AG04450 (cell line): ENCODE measurements around the gene FAM153A. TPM values are rescaled to one million over a fixed set of nuclear protein-coding genes. Genes with fewer than 3 reads are reported as not detected.
"Not testable (repeated sequence)": the region's sequence is repeated elsewhere in the genome, so short reads cannot be mapped to it uniquely, and the experiment has no call there.

Source experiments
- CTCF ChIA-PET: fragments of 300-600, 350-600 bp; formaldehyde crosslinking; extraction: SDS; loops from one replicate; lab custom pipeline; 2022; ENCODE audit warnings: antibody characterized with exemption, inconsistent platforms; lab: Charles Lee
- POLR2A ChIA-PET: fragments of 350-600 bp; formaldehyde crosslinking; extraction: SDS; loops from one replicate; lab custom pipeline; 2021; ENCODE audit warnings: antibody characterized with exemption, inconsistent platforms; lab: Yijun Ruan, JAX
- DNase-seq: peaks from one replicate; pipeline ENCODE4 v3.0.0-alpha.2; 2011; ENCODE audit warnings: low read depth, low spot score
- H3K27ac ChIP-seq: one replicate; pipeline ENCODE4 v1.5.1; 2012; ENCODE audit warnings: low read depth, low read length, control low read depth
- H3K27me3 ChIP-seq: one replicate; pipeline ENCODE4 v1.6.0; 2012; ENCODE audit warnings: low read length; ENCODE audit not compliant: control insufficient read depth, insufficient read depth
- H3K4me3 ChIP-seq: 2 replicates; pipeline ENCODE4 v1.5.1; 2011; ENCODE audit warnings: mild to moderate bottlenecking, low read depth, low read length, control low read depth
- H3K9me3 ChIP-seq: 2 replicates; pipeline ENCODE4 v1.5.1; 2012; ENCODE audit warnings: low read length; ENCODE audit not compliant: control insufficient read depth, insufficient read depth
- polyA plus RNA-seq: library from polyadenylated mRNA; depleted of rRNA; stranded (reverse); fragments of >200 nt; gene quantifications from 2 replicates; pipeline ENCODE4 v1.2.3, GENCODE V29; 2011

FAM153A gene
- polyA plus RNA-seq, 1 experiment, result not detected

DNA sequence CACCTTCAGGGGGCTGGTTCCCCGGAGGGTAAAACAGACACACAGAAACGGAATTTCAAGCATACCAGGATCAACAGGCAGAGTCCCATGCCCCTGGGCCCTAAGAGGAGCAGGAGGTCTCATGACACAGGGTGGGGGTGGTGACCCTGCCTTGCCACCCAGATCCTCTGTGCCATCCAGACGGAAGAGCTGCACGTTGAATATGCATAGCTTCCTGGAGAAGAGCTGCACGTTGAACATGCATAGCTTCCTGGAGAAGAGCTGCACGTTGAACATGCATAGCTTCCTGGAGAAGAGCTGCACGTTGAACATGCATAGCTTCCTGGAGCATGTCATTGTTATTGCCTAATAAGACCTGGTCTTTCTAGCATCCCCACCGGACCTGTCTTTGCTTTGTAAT lies 59.9 kb downstream of the FAM153A start:
- DNase-seq, H3K4me3 ChIP-seq, H3K27ac ChIP-seq, POLR2A ChIA-PET, CTCF ChIA-PET, H3K9me3 ChIP-seq, H3K27me3 ChIP-seq: not testable (repeated sequence)

- H3K27ac ChIP-seq, H3K9me3 ChIP-seq, H3K27me3 ChIP-seq, DNase-seq, H3K4me3 ChIP-seq, POLR2A ChIA-PET, CTCF ChIA-PET: not testable (repeated sequence)
These were observed 62.7 kb downstream of the FAM153A start for GRCh38 chr5:177719989-177720388.

GRCh38 chr5:177715423-177715822 lies 67.3 kb downstream of the FAM153A start:
- CTCF ChIA-PET, H3K27me3 ChIP-seq, H3K27ac ChIP-seq, H3K4me3 ChIP-seq, H3K9me3 ChIP-seq, POLR2A ChIA-PET, DNase-seq: not testable (repeated sequence)

DNA sequence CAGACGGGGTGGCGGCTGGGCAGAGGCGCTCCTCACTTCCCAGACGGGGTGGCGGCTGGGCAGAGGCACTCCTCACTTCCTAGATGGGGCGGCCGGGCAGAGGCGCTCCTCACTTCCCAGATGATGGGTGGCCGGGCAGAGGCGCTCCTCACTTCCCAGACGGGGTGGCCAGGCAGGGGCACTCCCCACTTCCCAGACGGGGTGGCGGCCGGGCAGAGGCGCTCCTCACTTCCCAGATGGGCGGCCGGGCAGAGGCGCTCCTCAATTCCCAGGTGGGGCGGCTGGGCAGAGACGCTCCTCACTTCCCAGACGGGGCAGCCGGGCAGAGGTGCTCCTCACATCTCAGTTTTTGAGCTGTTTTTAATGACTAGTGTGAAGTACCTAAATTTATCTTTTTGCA lies 86.6 kb downstream of the FAM153A start:
- POLR2A ChIA-PET, CTCF ChIA-PET, H3K9me3 ChIP-seq, H3K27me3 ChIP-seq, H3K27ac ChIP-seq, DNase-seq, H3K4me3 ChIP-seq: not testable (repeated sequence)

GRCh38 chr5:177695356-177695930 lies 87.3 kb downstream of the FAM153A start:
- H3K9me3 ChIP-seq, H3K27me3 ChIP-seq, DNase-seq, POLR2A ChIA-PET, CTCF ChIA-PET, H3K27ac ChIP-seq, H3K4me3 ChIP-seq: not testable (repeated sequence)

- CTCF ChIA-PET, H3K27ac ChIP-seq, H3K9me3 ChIP-seq, POLR2A ChIA-PET, DNase-seq, H3K27me3 ChIP-seq, H3K4me3 ChIP-seq: not testable (repeated sequence)
These were observed 88.2 kb downstream of the FAM153A start for GRCh38 chr5:177694518-177694835.

- H3K27ac ChIP-seq, H3K27me3 ChIP-seq, CTCF ChIA-PET, DNase-seq, H3K9me3 ChIP-seq, POLR2A ChIA-PET, H3K4me3 ChIP-seq: not testable (repeated sequence)
These were observed 88.8 kb downstream of the FAM153A start for GRCh38 chr5:177693671-177694517.

- POLR2A ChIA-PET, H3K27ac ChIP-seq, H3K27me3 ChIP-seq, DNase-seq, CTCF ChIA-PET, H3K4me3 ChIP-seq, H3K9me3 ChIP-seq: not testable (repeated sequence)
These were observed 89.7 kb downstream of the FAM153A start for GRCh38 chr5:177692969-177693368.

DNA sequence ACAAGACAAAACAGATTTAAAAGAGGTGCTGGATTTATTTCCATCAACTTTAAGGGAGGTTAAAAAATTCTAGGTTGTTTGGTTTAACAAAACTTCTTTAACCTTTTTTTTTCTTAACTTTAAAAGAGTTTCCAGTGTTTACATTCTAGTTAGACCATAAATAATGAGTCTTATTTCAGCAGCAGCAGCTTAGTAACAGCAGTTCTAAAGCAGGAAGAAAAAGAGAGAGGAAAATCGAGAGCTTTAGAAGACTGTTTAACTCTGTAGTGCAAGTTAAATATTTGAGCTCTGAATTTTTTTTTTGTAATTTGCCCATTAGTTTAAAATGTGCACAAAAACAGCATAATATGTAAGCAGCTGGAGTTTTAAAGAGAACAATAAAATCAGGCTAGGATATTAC lies 90.2 kb downstream of the FAM153A start:
- not testable (repeated sequence) for H3K27ac ChIP-seq, DNase-seq

DNA sequence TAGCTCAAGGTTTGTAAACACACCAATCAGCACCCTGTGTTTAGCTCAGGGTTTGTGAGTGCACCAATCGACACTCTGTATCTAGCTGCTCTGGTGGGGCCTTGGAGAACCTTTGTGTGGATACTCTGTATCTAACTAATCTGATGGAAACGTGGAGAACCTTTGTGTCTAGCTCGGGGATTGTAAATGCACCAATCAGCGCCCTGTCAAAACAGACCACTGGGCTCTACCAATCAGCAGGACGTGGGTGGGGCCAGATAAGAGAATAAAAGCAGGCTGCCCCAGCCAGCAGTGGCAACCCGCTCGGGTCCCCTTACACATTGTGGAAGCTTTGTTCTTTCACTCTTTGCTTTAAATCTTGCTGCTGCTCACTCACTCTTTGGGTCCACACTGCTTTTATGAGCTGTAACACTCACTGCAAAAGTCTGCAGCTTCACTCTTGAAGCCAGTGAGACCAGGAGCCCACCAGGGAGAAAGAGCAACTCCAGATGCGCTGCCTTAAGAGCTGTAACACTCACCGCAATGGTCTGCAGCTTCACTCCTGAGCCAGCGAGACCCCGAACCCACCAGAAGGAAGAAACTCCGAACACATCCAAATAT lies 93.6 kb downstream of the FAM153A start:
- H3K4me3 ChIP-seq, CTCF ChIA-PET, DNase-seq, POLR2A ChIA-PET, H3K27ac ChIP-seq, H3K9me3 ChIP-seq, H3K27me3 ChIP-seq: not testable (repeated sequence)

More for the DNA sequence above, 90.2 kb downstream of the FAM153A start:
- H3K4me3 ChIP-seq, CTCF ChIA-PET, H3K9me3 ChIP-seq, POLR2A ChIA-PET, H3K27me3 ChIP-seq: not testable (repeated sequence)

GRCh38 chr5:177688091-177688490 lies 94.6 kb downstream of the FAM153A start:
- H3K27ac ChIP-seq, H3K27me3 ChIP-seq, CTCF ChIA-PET, POLR2A ChIA-PET, H3K9me3 ChIP-seq, H3K4me3 ChIP-seq, DNase-seq: not testable (repeated sequence)

DNA sequence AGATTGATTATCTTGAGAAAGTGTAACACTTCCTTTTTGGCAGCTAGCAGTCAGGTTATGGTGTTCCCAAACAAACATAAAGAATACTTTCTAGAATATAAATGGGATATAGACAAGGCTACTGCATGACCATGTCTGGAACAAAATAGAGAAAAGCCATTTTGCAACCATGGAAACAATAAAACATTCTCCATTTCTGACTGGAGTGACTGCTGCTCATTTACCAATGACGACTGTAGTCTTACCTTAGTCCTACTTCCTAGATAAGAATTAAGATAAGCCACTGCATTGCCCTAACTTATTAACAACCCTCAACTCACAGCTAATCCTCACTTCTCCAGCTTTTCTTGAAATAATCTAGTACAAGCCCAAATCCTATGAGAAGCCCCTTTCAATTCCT lies 100.8 kb downstream of the FAM153A start:
- H3K4me3 ChIP-seq, H3K27ac ChIP-seq, POLR2A ChIA-PET, H3K9me3 ChIP-seq, DNase-seq, H3K27me3 ChIP-seq, CTCF ChIA-PET: not testable (repeated sequence)
